ENCODE data around the gene LSM2.
A peak's percentile ranks its signal among the peaks of the same experiment; 100 is the strongest.

DNA sequence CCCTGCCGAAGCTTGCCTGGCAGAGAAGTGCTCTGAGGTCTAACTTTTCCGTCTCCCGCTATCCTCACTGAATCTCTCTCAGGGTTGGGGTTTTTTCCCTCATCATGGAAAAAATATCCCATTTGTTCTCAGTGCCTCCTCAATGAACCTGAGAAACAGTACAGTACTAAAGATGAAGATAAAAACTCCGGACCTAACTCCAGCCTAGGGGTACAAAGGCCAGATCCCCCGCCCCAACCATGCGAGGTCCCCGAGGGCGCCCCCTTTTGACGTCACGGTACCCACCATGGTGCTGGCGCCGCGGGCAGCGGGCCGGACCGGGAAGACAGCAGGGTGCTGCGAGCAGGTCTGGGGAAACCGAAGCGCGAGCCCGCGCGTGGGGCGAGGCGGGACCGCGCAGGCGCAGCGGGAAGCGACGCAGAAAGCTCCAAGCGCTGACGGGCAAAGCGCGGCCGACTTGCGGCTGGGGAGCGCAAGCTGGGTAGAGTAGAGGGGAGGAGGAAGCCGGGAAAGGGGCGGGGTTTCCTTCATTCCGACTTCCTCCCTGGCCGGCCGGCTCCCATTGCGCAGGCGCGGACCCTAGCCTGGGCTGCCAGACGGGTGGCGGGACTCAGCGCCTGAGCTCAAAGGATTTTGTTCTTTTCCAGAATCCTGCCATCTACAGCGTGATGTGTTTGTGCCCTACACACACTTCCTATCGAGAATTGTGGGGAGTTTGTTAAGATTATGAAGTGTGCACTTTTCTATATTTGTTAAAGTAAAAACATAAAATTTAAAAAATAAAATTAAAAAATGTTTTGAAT, at the start of gene LSM2:
- TF ChIP-seq, protein P1, sequence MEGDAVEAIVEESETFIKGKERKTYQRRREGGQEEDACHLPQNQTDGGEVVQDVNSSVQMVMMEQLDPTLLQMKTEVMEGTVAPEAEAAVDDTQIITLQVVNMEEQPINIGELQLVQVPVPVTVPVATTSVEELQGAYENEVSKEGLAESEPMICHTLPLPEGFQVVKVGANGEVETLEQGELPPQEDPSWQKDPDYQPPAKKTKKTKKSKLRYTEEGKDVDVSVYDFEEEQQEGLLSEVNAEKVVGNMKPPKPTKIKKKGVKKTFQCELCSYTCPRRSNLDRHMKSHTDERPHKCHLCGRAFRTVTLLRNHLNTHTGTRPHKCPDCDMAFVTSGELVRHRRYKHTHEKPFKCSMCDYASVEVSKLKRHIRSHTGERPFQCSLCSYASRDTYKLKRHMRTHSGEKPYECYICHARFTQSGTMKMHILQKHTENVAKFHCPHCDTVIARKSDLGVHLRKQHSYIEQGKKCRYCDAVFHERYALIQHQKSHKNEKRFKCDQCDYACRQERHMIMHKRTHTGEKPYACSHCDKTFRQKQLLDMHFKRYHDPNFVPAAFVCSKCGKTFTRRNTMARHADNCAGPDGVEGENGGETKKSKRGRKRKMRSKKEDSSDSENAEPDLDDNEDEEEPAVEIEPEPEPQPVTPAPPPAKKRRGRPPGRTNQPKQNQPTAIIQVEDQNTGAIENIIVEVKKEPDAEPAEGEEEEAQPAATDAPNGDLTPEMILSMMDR (IDR thresholded peaks at IDR 0.05): peak in 3 of 6 experiments; percentile 31 to 49 (median 33)
- peak in 3 of 4 donors; percentile 43 to 87 (median 86) for TF ChIP-seq POLR2A (IDR thresholded peaks at IDR 0.05)
- peak in 1 of 4 donors; percentile 55 for TF ChIP-seq EP300 (IDR thresholded peaks at IDR 0.05)

Data from upper lobe of left lung (tissue), 4 donors.